Endothelial cell of umbilical vein (primary cell): ENCODE measurements around the gene OAF. TPM values are rescaled to one million over a fixed set of nuclear protein-coding genes. Genes with fewer than 3 reads are reported as not detected.

Source experiments
- BruUV-seq: library from RNA; stranded (reverse); fragments of 400-500 nt; replicated peaks from 2 replicates; lab custom pipeline; 2021; lab: Mats Ljungman, UMichigan
- CTCF ChIA-PET: fragments of 300-600, 350-600 bp; sonication (Branson Sonifier 250); formaldehyde crosslinking; loops from one replicate; lab custom pipeline; 2021; ENCODE audit warnings: antibody characterized with exemption, inconsistent platforms; lab: Charles Lee
- POLR2A ChIA-PET: fragments of 300-600, 350-600 bp; sonication (Branson Sonifier 250); formaldehyde crosslinking; loops from one replicate; lab custom pipeline; 2021; ENCODE audit warnings: antibody characterized with exemption, inconsistent platforms; lab: Charles Lee
- DNase-seq: peaks from one replicate; pipeline ENCODE4 v3.0.0-alpha.2; 2011; ENCODE audit warnings: low read depth, low spot score
- FAIRE-seq: peaks from 2 replicates; lab custom pipeline; 2011; peaks lifted over from hg19 to GRCh38; lab: Jason Lieb, UNC
- H2AFZ ChIP-seq: 2 replicates; pipeline ENCODE4 v1.6.0; 2012; ENCODE audit warnings: low read depth, low read length, control low read depth, inconsistent platforms
- H3K27ac ChIP-seq: 2 replicates; pipeline ENCODE4 v1.5.1; 2011; ENCODE audit warnings: low read depth, mild to moderate bottlenecking, control low read depth, low read length, moderate library complexity; ENCODE audit not compliant: insufficient read depth
- H3K27me3 ChIP-seq, 2 experiments: 2 replicates each; pipeline versions ENCODE4 v1.6.0 to v1.6.1; 2011; ENCODE audit warnings: low read length in 2 of 2, mixed read lengths in 1 of 2; ENCODE audit not compliant: control insufficient read depth in 2 of 2, insufficient read depth in 2 of 2
- H3K36me3 ChIP-seq, 2 experiments: 2 replicates in 1 of 2; 3 replicates in 1 of 2; pipeline ENCODE4 v1.5.1; 2011; ENCODE audit warnings: low read length in 2 of 2, mild to moderate bottlenecking in 1 of 2, moderate library complexity in 1 of 2; ENCODE audit not compliant: control insufficient read depth in 2 of 2, insufficient read depth in 2 of 2; ENCODE audit errors: extremely low read depth in 1 of 2
- H3K4me1 ChIP-seq: 3 replicates; pipeline ENCODE4 v1.5.1; 2011; ENCODE audit warnings: mild to moderate bottlenecking, low read length; ENCODE audit not compliant: control insufficient read depth, insufficient read depth; ENCODE audit errors: extremely low read depth
- H3K4me2 ChIP-seq: 2 replicates; pipeline ENCODE4 v1.6.1; 2011; ENCODE audit warnings: low read length, control low read depth, mixed read lengths; ENCODE audit not compliant: insufficient read depth
- H3K4me3 ChIP-seq, 3 experiments: fragments of 200-600 bp in 1 of 3; sonication (generic), shearing (Covaris generic) in 1 of 3; replicated peaks in 1 of 3; 2 replicates each; pipeline ENCODE4 v1.5.1; 2011 to 2016; ENCODE audit warnings: control low read depth in 3 of 3, low read length in 3 of 3, mild to moderate bottlenecking in 2 of 3, inconsistent platforms in 1 of 3, low read depth in 1 of 3, moderate library complexity in 1 of 3; ENCODE audit not compliant: insufficient read depth in 1 of 3
- H3K79me2 ChIP-seq: 2 replicates; pipeline ENCODE4 v1.6.0; 2012; ENCODE audit warnings: low read length, inconsistent platforms; ENCODE audit not compliant: control insufficient read depth, insufficient read depth
- H3K9ac ChIP-seq: replicated peaks from 2 replicates; pipeline ENCODE3; 2011; ENCODE audit warnings: low read length, control low read depth; ENCODE audit not compliant: insufficient read depth; ENCODE audit errors: extremely low read depth
- H3K9me1 ChIP-seq: replicated peaks from 3 replicates; pipeline ENCODE4 v1.6.0; 2011; ENCODE audit warnings: mild to moderate bottlenecking, low read length; ENCODE audit not compliant: control insufficient read depth, insufficient read depth; ENCODE audit errors: extremely low read depth
- H3K9me3 ChIP-seq: replicated peaks from 2 replicates; pipeline ENCODE4 v1.5.1; 2012; ENCODE audit warnings: low read length, inconsistent platforms; ENCODE audit not compliant: control insufficient read depth, insufficient read depth
- H4K20me1 ChIP-seq: replicated peaks from 2 replicates; pipeline ENCODE3; 2011; ENCODE audit warnings: mild to moderate bottlenecking, low read length; ENCODE audit not compliant: control insufficient read depth, insufficient read depth; ENCODE audit errors: extremely low read depth
- EZH2 ChIP-seq: IDR thresholded peaks from 2 replicates; pipeline ENCODE4 v1.6.1; 2012; ENCODE audit warnings: borderline replicate concordance, low read depth, mild to moderate bottlenecking, moderate library complexity, low read length, inconsistent platforms; ENCODE audit not compliant: severe bottlenecking
- GATA2 ChIP-seq: IDR thresholded peaks from 2 replicates; pipeline ENCODE4 v1.7.0; 2011; ENCODE audit warnings: low read depth, mild to moderate bottlenecking, moderate library complexity, mixed read lengths, low read length; ENCODE audit not compliant: insufficient read length, insufficient read depth
- JUN ChIP-seq: IDR thresholded peaks from 2 replicates; pipeline ENCODE4 v1.6.1; 2011; ENCODE audit warnings: borderline replicate concordance, low read depth; ENCODE audit not compliant: insufficient read length, insufficient read depth
- MYC ChIP-seq: IDR thresholded peaks from one replicate; pipeline ENCODE4 v1.6.1; 2011; ENCODE audit warnings: mild to moderate bottlenecking, low read depth, low read length
- POLR2A ChIP-seq: IDR thresholded peaks from 2 replicates; pipeline ENCODE4 v1.6.1; 2012; ENCODE audit warnings: low read depth, mild to moderate bottlenecking, control low read depth, low read length
- POLR2AphosphoS5 ChIP-seq: IDR thresholded peaks from 2 replicates; pipeline ENCODE4 v1.6.1; 2012; ENCODE audit warnings: low read depth, mild to moderate bottlenecking, control low read depth, low read length, moderate library complexity; ENCODE audit not compliant: insufficient read depth
- dilution Hi-C: fragments of 300-500 bp; cut with MboI; formaldehyde crosslinking; loops from one replicate; pipeline ENCODE4 v1.15.0; 2019; ENCODE audit warnings: low sequenced_read_pairs; ENCODE audit not compliant: extremely low pct_ligation_motif_present
- intact Hi-C: fragments of 100-400 bp; cut with micrococcal nuclease; formaldehyde crosslinking; loops from one replicate; pipeline ENCODE4 v1.10.0; 2022
- polyA plus RNA-seq, 4 experiments: library from polyadenylated mRNA; depleted of rRNA in 3 of 4; stranded (reverse) in 3 of 4; unstranded in 1 of 4; fragments of >200 nt; gene quantifications; 2 replicates each; pipeline versions ENCODE4 v1.2.1 to v1.2.3, GENCODE V29; 2011 to 2012; ENCODE audit warnings: missing spikeins in 1 of 4
- total RNA-seq: library from RNA; stranded (reverse); gene quantifications from 2 replicates; pipeline ENCODE4 v1.2.3, GENCODE V29; 2021
- TF ChIP-seq, protein P1 (sequence below), 2 donors: IDR thresholded peaks; 1 replicate in 1 of 2; 2 replicates in 1 of 2; pipeline ENCODE4 v1.5.1; 2011; ENCODE audit warnings: low read length in 2 of 2, mild to moderate bottlenecking in 2 of 2, moderate library complexity in 2 of 2, control low read depth in 1 of 2, inconsistent platforms in 1 of 2, low read depth in 1 of 2; ENCODE audit not compliant: insufficient read depth in 1 of 2; ENCODE audit errors: extremely low read depth in 1 of 2

The OAF gene
- total and polyA plus RNA-seq, 2 donors (not counting 3 experiments of a cell fraction or from before 2014, with no cell fraction given) = 32.1 to 33.8 TPM

DNA sequence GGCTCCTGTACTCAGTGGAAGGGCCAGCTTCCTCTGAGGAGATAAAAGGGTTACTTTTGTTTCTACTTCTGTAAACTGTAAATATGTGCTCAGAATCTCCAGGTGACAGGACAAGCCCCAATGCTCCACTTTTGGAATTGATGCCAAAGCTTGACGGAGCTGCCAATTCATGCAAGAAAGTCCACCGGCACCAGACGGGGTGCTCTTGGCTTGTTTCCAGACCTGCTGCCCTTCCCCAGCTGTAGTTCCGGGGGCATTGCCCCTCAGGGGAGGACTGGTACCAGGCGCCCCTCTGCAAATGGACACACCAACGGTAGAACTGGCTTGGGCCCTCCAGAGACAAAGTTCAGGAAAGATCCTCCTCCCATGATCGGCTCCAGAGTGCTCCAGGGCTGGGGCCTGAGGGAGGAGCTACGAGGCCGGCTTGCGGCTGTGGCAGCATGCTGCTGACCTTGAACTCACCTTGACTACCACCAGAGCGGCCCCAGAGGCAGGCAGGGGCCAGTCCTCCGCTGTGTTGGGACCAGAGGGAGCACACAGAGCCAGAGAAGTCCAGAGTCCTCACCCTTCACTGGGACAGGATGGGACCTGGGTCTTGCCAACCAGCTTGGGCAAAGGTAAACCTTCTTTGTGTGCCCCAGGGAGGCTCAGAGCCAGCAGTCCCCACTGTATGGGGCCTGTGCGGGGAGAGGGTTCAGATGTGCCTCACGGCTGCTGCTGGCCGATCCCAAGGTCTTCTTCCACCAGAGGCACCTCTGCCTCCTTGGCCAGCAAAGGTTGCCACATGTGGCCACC is 17.8 kb upstream of the OAF start:
- Histone ChIP-seq H2AFZ (no peak overlapping the region), H3K79me2 (no peaks in the 10 kb centered on the region), H3K9ac (no peak overlapping the region), H3K4me2 (no peak overlapping the region), H3K4me1 (no peaks in the 10 kb centered on the region), H4K20me1 (no peaks in the 10 kb centered on the region), H3K36me3 (no peaks in the 10 kb centered on the region), H3K27ac (no peak overlapping the region), H3K9me3 (no peaks in the 10 kb centered on the region), H3K27me3 (peaks cover 8 to 14% of the 10 kb centered on the region in 2 experiments), H3K4me3 (no peak overlapping the region), H3K9me1 (no peaks in the 10 kb centered on the region)
- no peak for FAIRE-seq
- no peak for DNase-seq
- ChIA-PET POLR2A (no interaction called here), CTCF (interaction anchor here (0.9 to 1.6 kb wide), 5 partner anchors 11 to 110 kb away, joined by 3 to 4 read pairs (median 3); no protein-coding TSS in a partner anchor)
- BruUV-seq = no TSS peak
- no peak for TF ChIP-seq JUN
- TF ChIP-seq, protein P1, sequence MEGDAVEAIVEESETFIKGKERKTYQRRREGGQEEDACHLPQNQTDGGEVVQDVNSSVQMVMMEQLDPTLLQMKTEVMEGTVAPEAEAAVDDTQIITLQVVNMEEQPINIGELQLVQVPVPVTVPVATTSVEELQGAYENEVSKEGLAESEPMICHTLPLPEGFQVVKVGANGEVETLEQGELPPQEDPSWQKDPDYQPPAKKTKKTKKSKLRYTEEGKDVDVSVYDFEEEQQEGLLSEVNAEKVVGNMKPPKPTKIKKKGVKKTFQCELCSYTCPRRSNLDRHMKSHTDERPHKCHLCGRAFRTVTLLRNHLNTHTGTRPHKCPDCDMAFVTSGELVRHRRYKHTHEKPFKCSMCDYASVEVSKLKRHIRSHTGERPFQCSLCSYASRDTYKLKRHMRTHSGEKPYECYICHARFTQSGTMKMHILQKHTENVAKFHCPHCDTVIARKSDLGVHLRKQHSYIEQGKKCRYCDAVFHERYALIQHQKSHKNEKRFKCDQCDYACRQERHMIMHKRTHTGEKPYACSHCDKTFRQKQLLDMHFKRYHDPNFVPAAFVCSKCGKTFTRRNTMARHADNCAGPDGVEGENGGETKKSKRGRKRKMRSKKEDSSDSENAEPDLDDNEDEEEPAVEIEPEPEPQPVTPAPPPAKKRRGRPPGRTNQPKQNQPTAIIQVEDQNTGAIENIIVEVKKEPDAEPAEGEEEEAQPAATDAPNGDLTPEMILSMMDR (IDR thresholded peaks at IDR 0.05; ENCODE audit: extremely low read depth in 1 of 2, insufficient read depth in 1 of 2, low read depth in 1 of 2, low read length in 2 of 2) = no peak
- no peak for TF ChIP-seq GATA2
- TF ChIP-seq MYC = no peak
- TF ChIP-seq POLR2A = no peak
- TF ChIP-seq POLR2AphosphoS5 = no peak
- TF ChIP-seq EZH2 = no peak
- dilution Hi-C loops (no loop called here), intact Hi-C loops (loop anchor here (5.0 kb wide), 1 partner anchor 1649 kb away; no protein-coding TSS in a partner anchor)
